GM12878 (cell line): ENCODE measurements around the gene LASP1NB.

Source experiments
- ATAC-seq: fragments of 200-7000 bp; cut with Tn5 transposase; 3 replicates; pipeline ENCODE4 v1.9.1; 2020; ENCODE audit warnings: mild to moderate bottlenecking, moderate library complexity
- BruUV-seq: library from RNA; stranded (reverse); fragments of 400-500 nt; replicated peaks from 2 replicates; lab custom pipeline; 2021; lab: Mats Ljungman, UMichigan
- CTCF ChIA-PET: fragments of 300-600 bp; sonication (Branson Sonifier 250); formaldehyde crosslinking; extraction: SDS; loops from one replicate; lab custom pipeline; 2021; ENCODE audit warnings: inconsistent platforms; lab: Yijun Ruan, JAX
- POLR2A ChIA-PET: fragments of 350-600 bp; formaldehyde crosslinking; extraction: SDS; loops from one replicate; lab custom pipeline; 2021; ENCODE audit warnings: inconsistent platforms; lab: Charles Lee
- RAD21 ChIA-PET: fragments of 300-600 bp; sonication (Branson Sonifier 250); formaldehyde crosslinking; loops from one replicate; lab custom pipeline; 2023; ENCODE audit warnings: antibody characterized with exemption; ENCODE audit not compliant: unreplicated experiment; lab: Charles Lee
- SMC1A ChIA-PET: fragments of 300-600 bp; sonication (Branson Sonifier 250); formaldehyde crosslinking; loops from one replicate; lab custom pipeline; 2023; ENCODE audit not compliant: unreplicated experiment, uncharacterized antibody; lab: Charles Lee
- DNase-seq: peaks from one replicate; pipeline ENCODE4 v3.0.0-alpha.2; 2011; ENCODE audit warnings: low read depth, low spot score
- FAIRE-seq: peaks from 3 replicates; lab custom pipeline; 2011; peaks lifted over from hg19 to GRCh38; lab: Jason Lieb, UNC
- H2AFZ ChIP-seq: 2 replicates; pipeline ENCODE4 v1.6.0; 2011; ENCODE audit warnings: low read depth, low read length, control low read depth; ENCODE audit not compliant: control insufficient read depth
- H3K27ac ChIP-seq: 2 replicates; pipeline ENCODE4 v1.5.1; 2011; ENCODE audit warnings: control low read depth; ENCODE audit not compliant: control insufficient read depth, insufficient read depth
- H3K27me3 ChIP-seq, 2 experiments: replicated peaks in 1 of 2; 2 replicates each; pipeline versions ENCODE4 v1.6.0 to v1.6.1; 2011; ENCODE audit warnings: low read length in 1 of 2; ENCODE audit not compliant: control insufficient read depth in 2 of 2, insufficient read depth in 2 of 2
- H3K36me3 ChIP-seq, 2 experiments: 2 replicates each; pipeline ENCODE4 v1.5.1; 2011; ENCODE audit warnings: low read length in 1 of 2; ENCODE audit not compliant: control insufficient read depth in 2 of 2, insufficient read depth in 2 of 2
- H3K4me1 ChIP-seq: 2 replicates; pipeline ENCODE4 v1.6.1; 2011; ENCODE audit warnings: mild to moderate bottlenecking, low read length, moderate library complexity, mixed read lengths; ENCODE audit not compliant: control insufficient read depth, insufficient read depth
- H3K4me2 ChIP-seq: 2 replicates; pipeline ENCODE4 v1.6.0; 2011; ENCODE audit warnings: control low read depth; ENCODE audit not compliant: control insufficient read depth, insufficient read depth
- H3K4me3 ChIP-seq: fragments of 200-600 bp; sonication (generic); 2 replicates; pipeline ENCODE4 v1.5.1; 2016
- H3K79me2 ChIP-seq: 2 replicates; pipeline ENCODE4 v1.6.0; 2011; ENCODE audit warnings: low read length; ENCODE audit not compliant: control insufficient read depth, insufficient read depth
- H3K9ac ChIP-seq: 2 replicates; pipeline ENCODE4 v1.8.0; 2011; ENCODE audit warnings: low read length, control low read depth, mixed read lengths; ENCODE audit not compliant: control insufficient read depth, insufficient read depth
- H3K9me3 ChIP-seq: replicated peaks from 3 replicates; pipeline ENCODE4 v1.5.1; 2011; ENCODE audit warnings: mild to moderate bottlenecking, low read length; ENCODE audit not compliant: control insufficient read depth, insufficient read depth
- H4K20me1 ChIP-seq: 2 replicates; pipeline ENCODE4 v1.6.0; 2011; ENCODE audit not compliant: control insufficient read depth, insufficient read depth
- CBX3 ChIP-seq: fragments of 200-600 bp; sonication (generic); IDR thresholded peaks from 2 replicates; pipeline ENCODE4 v1.6.1; 2016; ENCODE audit warnings: low read depth, borderline replicate concordance
- FOXK2 ChIP-seq: fragments of 450-650 bp; IDR thresholded peaks from 2 replicates; pipeline ENCODE4 v1.6.1; 2017; ENCODE audit warnings: mild to moderate bottlenecking, moderate library complexity
- SUZ12 ChIP-seq: fragments of 200-600 bp; sonication (generic); IDR thresholded peaks from one replicate; pipeline ENCODE4 v1.6.1; 2018; ENCODE audit warnings: antibody characterized with exemption, mild to moderate bottlenecking; ENCODE audit not compliant: unreplicated experiment
- ZZZ3 ChIP-seq: IDR thresholded peaks from 2 replicates; pipeline ENCODE4 v1.6.1; 2011; ENCODE audit warnings: low read depth; ENCODE audit not compliant: control insufficient read depth, insufficient read length
- WGBS: methylation state at CpG from one replicate; pipeline ENCODE4 v1.1.6; 2016; ENCODE audit warnings: low lambda C conversion rate; ENCODE audit not compliant: insufficient replicate concordance, insufficient coverage; ENCODE audit errors: missing lambda C conversion rate; 5-methylcytosine and 5-hydroxymethylcytosine counted together
- in situ Hi-C: fragments of 300-500 bp; cut with MboI; formaldehyde crosslinking; loops from 9 replicates; pipeline ENCODE4 v1.14.3; 2018; ENCODE audit warnings: mixed read lengths
- intact Hi-C: fragments of 100-400 bp; cut with micrococcal nuclease; formaldehyde crosslinking; loops from one replicate; pipeline ENCODE4 v1.14.2; 2022; ENCODE audit not compliant: unreplicated experiment
- TF ChIP-seq, protein P1 (sequence below): fragments of 450-650 bp; IDR thresholded peaks from 2 replicates; pipeline ENCODE4 v1.6.1; 2014; ENCODE audit warnings: mild to moderate bottlenecking

The LASP1NB gene

DNA sequence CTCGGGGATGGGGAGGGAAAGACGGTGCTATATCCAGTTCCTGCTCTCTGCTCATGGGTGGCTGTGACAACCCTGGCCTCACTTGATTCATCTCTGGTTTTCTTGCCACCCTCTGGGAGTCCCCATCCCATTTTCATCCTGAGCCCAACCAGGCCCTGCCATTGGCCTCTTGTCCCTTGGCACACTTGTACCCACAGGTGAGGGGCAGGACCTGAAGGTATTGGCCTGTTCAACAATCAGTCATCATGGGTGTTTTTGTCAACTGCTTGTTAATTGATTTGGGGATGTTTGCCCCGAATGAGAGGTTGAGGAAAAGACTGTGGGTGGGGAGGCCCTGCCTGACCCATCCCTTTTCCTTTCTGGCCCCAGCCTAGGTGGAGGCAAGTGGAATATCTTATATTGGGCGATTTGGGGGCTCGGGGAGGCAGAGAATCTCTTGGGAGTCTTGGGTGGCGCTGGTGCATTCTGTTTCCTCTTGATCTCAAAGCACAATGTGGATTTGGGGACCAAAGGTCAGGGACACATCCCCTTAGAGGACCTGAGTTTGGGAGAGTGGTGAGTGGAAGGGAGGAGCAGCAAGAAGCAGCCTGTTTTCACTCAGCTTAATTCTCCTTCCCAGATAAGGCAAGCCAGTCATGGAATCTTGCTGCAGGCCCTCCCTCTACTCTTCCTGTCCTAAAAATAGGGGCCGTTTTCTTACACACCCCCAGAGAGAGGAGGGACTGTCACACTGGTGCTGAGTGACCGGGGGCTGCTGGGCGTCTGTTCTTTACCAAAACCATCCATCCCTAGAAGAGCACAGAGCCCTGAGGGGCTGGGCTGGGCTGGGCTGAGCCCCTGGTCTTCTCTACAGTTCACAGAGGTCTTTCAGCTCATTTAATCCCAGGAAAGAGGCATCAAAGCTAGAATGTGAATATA, 4.8 kb upstream of the LASP1NB start:
- H3K4me1 ChIP-seq: no peaks in the 10 kb centered on the region
- POLR2A ChIA-PET: interaction anchor here (0.6 kb wide), 1 partner anchor 544 kb away, joined by 6 read pairs; no protein-coding TSS in a partner anchor
- no peak overlapping the region for H3K27ac ChIP-seq
- H2AFZ ChIP-seq: no peak overlapping the region
- peaks cover 5 to 17% of the 10 kb centered on the region in 2 experiments; a peak in 3 of 4 replicates for H3K36me3 ChIP-seq
- TF ChIP-seq FOXK2 (no peak), SUZ12 (no peak), CBX3 (no peak), ZZZ3 (no peak)
- TF ChIP-seq, protein P1, sequence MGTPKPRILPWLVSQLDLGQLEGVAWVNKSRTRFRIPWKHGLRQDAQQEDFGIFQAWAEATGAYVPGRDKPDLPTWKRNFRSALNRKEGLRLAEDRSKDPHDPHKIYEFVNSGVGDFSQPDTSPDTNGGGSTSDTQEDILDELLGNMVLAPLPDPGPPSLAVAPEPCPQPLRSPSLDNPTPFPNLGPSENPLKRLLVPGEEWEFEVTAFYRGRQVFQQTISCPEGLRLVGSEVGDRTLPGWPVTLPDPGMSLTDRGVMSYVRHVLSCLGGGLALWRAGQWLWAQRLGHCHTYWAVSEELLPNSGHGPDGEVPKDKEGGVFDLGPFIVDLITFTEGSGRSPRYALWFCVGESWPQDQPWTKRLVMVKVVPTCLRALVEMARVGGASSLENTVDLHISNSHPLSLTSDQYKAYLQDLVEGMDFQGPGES: no peak
- TF ChIP-seq, all 136 proteins: peak for 0
- in situ Hi-C loops (no loop called here), intact Hi-C loops (no loop called here)
- 63% methylated on average over 9 of the region's 9 CpGs for WGBS
- FAIRE-seq: no peak
- ChIA-PET CTCF (no interaction called here), RAD21 (no interaction called here), SMC1A (interaction anchor here (1.1 kb wide), 1 partner anchor 12 kb away, joined by 3 read pairs; no protein-coding TSS in a partner anchor)
- Histone ChIP-seq H3K4me3 (no peak overlapping the region), H3K4me2 (no peak overlapping the region), H3K79me2 (no peaks in the 10 kb centered on the region), H3K9me3 (no peaks in the 10 kb centered on the region), H4K20me1 (no peaks in the 10 kb centered on the region; the same call in 1 of the 2 replicates), H3K9ac (no peak overlapping the region), H3K27me3 (no peaks in the 10 kb centered on the region)
- no peak for ATAC-seq
- no peak for DNase-seq
- no TSS peak for BruUV-seq
